Lung (tissue), 12 donors: ENCODE data around the gene PCNT. TPM values are rescaled to one million over a fixed set of nuclear protein-coding genes. Genes with fewer than 3 reads are reported as not detected.

Experiments
- ATAC-seq: fragments of 200-7000 bp; cut with Tn5 transposase; one replicate; pipeline ENCODE4 v1.9.1; 2020; ENCODE audit warnings: moderate number of reproducible peaks; ENCODE audit not compliant: insufficient read depth, low FRiP score
- DNase-seq, 3 donors: peaks; one replicate each; pipeline ENCODE4 v3.0.0-alpha.2; 2013 to 2017
- H3K27ac ChIP-seq, 2 donors: one replicate each; pipeline ENCODE4 v1.5.1; 2013; ENCODE audit warnings: mild to moderate bottlenecking in 2 of 2, moderate library complexity in 2 of 2, control low read depth in 1 of 2, inconsistent platforms in 1 of 2, low read depth in 1 of 2, low read length in 1 of 2
- H3K27me3 ChIP-seq, 3 donors: one replicate each; pipeline ENCODE4 v1.5.1; 2013; ENCODE audit warnings: low read length in 2 of 3; ENCODE audit not compliant: control insufficient read depth in 3 of 3, insufficient read depth in 3 of 3
- H3K36me3 ChIP-seq, 4 donors: one replicate each; pipeline ENCODE4 v1.5.1; 2013; ENCODE audit warnings: low read length in 4 of 4, mild to moderate bottlenecking in 1 of 4, moderate library complexity in 1 of 4; ENCODE audit not compliant: control insufficient read depth in 4 of 4, insufficient read depth in 4 of 4
- H3K4me1 ChIP-seq, 5 donors: one replicate each; pipeline ENCODE4 v1.5.1; 2013; ENCODE audit warnings: low read length in 5 of 5, mild to moderate bottlenecking in 2 of 5, moderate library complexity in 1 of 5; ENCODE audit not compliant: control insufficient read depth in 5 of 5, insufficient read depth in 5 of 5
- H3K4me3 ChIP-seq: one replicate; pipeline ENCODE4 v1.5.1; 2013; ENCODE audit warnings: mild to moderate bottlenecking, control low read depth, moderate library complexity
- H3K9ac ChIP-seq, 2 donors: one replicate each; pipeline ENCODE4 v1.5.1; 2013; ENCODE audit warnings: low read length in 2 of 2, control low read depth in 1 of 2; ENCODE audit not compliant: insufficient read depth in 1 of 2
- H3K9me3 ChIP-seq, 4 donors: one replicate each; pipeline ENCODE4 v1.5.1; 2013; ENCODE audit warnings: low read length in 3 of 4, mild to moderate bottlenecking in 1 of 4, moderate library complexity in 1 of 4; ENCODE audit not compliant: control insufficient read depth in 4 of 4, insufficient read depth in 3 of 4
- CTCF ChIP-seq: IDR thresholded peaks from 2 replicates; pipeline ENCODE4 v1.5.1; 2012; ENCODE audit warnings: mild to moderate bottlenecking; ENCODE audit errors: control extremely low read depth, extremely low read depth
- WGBS, 2 donors: extraction: QIAGEN DNeasy Blood & Tissue Kit; methylation state at CpG; one replicate each; pipeline ENCODE4 v1.1.7; 2013; 5-methylcytosine and 5-hydroxymethylcytosine counted together
- polyA plus RNA-seq, 2 donors: library from polyadenylated mRNA; stranded (reverse); fragments of 200-250 nt; gene quantifications; one replicate each; pipeline ENCODE4 v1.2.1, GENCODE V29; 2013
- total RNA-seq, 2 donors: library from RNA; depleted of rRNA in 1 of 2; stranded (reverse); fragments of >200 nt in 1 of 2; gene quantifications; one replicate each; pipeline ENCODE4 v1.2.1, GENCODE V29; 2014 to 2021
- donor health status: control.
- donor health status: control.
- donor health status: Bipolar disorder and iron deficiency.
- donor health status: healthy.
- donor health status: DM: yes; HTN: yes; CAD: no.

Gene PCNT
- total and polyA plus RNA-seq, 4 donors: 9.8 to 37.2 (median 18.5) TPM

GRCh38 chr21:46295177-46295770 lies 28.7 kb upstream of the PCNT start:
- Histone ChIP-seq H3K4me1 (peaks cover 0 to 16% (median 2%) of the 10 kb centered on the region in 5 donors), H3K36me3 (peaks cover 3 to 19% (median 10%) of the 10 kb centered on the region in 4 donors), H3K9me3 (no peaks in the 10 kb centered on the region), H3K27ac (peak overlapping the region; percentile 5 to 42), H3K9ac (no peak overlapping the region), H3K27me3 (no peaks in the 10 kb centered on the region), H3K4me3 (no peak overlapping the region)
- peak in 2 of 3 donors; percentile 27 to 37 for DNase-seq
- ATAC-seq: no peak
- TF ChIP-seq CTCF: no peak
- WGBS, 2 donors: 54 to 71% methylated on average over 9 of the region's 9 CpGs

- H3K4me3 ChIP-seq: no peak overlapping the region
- peak overlapping the region; percentile 26 to 53 for H3K27ac ChIP-seq
- H3K36me3 ChIP-seq: peaks cover 3 to 19% (median 12%) of the 10 kb centered on the region in 4 donors
- H3K4me1 ChIP-seq: peaks cover 0 to 16% (median 2%) of the 10 kb centered on the region in 5 donors
- 38 to 82% methylated on average over 29 of the region's 29 CpGs for WGBS, 2 donors
- ATAC-seq: no peak
- no peaks in the 10 kb centered on the region for H3K9me3 ChIP-seq
- H3K27me3 ChIP-seq: no peaks in the 10 kb centered on the region
- H3K9ac ChIP-seq: no peak overlapping the region
- TF ChIP-seq CTCF: no peak
- DNase-seq: peak; percentile 39 to 54 (median 48)
These were observed 27.8 kb upstream of the PCNT start for GRCh38 chr21:46295996-46296752.

- WGBS, 2 donors: 3% methylated on average over 75 to 84 of the region's 84 CpGs
- peak; percentile 39 to 62 (median 57) for DNase-seq
These were observed 26.4 kb upstream of the PCNT start for GRCh38 chr21:46297338-46298271.

More at GRCh38 chr21:46297338-46298271, 26.4 kb upstream of the PCNT start:
- TF ChIP-seq CTCF: no peak
- peaks cover 0 to 16% (median 2%) of the 10 kb centered on the region in 5 donors for H3K4me1 ChIP-seq
- peaks cover 0 to 15% (median 6%) of the 10 kb centered on the region in 4 donors for H3K36me3 ChIP-seq
- peak overlapping the region; percentile 14 to 37 for H3K27ac ChIP-seq
- peak overlapping the region; percentile 11 for H3K4me3 ChIP-seq
- peak; percentile 21 for ATAC-seq
- H3K27me3 ChIP-seq: no peaks in the 10 kb centered on the region
- H3K9me3 ChIP-seq: no peaks in the 10 kb centered on the region
- peak overlapping the region in 1 of 2 donors; percentile 12 for H3K9ac ChIP-seq
